ENCODE measurements around the gene PHF19.

The PHF19 gene

DNA sequence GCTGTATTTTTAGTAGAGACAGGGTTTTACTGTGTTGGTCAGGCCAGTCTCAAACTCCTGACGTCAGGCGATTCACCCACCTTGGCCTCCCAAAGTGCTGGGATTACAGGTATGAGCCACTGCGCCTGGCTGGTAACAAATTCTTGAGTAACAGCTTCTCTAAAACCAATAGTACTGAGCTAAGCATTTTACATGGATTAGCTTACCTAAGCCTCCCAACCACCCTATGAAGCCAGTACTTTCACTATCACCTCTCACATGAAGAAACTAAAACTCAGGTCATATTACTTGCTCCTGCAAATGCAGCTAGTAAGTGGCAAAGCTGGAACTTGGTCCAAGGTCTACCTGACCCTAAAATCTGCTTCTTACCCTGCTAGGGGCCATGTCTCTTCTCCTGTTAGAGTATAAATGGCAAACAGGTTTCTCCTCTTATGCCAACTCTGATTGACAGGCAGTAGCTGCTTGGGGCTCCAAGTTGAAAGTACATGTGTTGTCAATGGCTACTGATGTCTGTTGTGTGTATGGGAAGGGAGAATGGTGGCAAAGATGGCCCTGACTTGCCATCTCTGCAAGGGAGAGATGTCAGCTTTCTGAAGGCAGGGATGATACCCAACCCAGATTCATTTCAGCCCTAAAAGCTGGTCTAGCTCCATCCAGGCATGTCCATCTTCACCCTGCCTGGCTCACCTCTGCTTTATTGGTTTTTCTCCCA is 4.0 kb downstream of the PHF19 start:
- no peak for DNase-seq

DNA sequence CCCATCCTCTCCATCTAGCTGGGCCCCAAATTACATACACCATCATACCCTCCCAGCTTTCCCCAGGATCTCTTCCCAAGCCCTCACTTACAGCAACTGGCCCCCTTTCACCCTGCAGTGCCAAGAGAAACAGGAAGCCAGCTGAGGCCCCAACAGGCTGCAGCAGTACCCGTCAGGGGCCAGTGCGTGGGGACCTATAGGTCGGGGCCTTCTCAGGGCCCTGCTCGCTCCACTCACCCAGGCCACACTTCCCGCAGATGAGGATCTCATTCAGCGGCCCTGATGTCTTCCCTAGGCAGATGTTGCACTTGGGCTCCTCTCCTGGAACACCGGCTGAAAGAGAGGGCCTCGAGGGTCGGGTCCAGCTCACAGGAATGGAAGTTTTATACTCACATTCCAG is 6.8 kb downstream of the PHF19 start:
- no peak for DNase-seq

DNA sequence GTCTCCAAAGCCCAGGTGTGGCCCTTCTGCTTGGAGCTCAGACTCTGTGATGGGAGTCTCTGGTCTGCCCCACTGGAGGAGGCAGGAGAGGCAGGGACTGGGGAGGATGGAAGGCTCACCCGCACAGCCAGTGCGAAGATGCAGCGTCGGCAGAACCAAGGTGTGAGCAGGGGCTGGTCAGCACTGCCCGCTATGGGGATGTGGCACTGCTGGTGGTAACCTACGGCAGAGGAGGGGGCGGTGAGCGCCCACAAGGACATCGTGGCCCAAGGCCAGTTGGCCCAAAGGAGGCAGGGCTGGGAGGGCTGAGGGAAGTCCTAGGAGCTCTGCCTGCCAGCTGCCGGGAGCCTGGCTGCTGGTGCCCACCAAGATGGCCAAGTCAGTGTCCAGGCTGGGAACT is 7.3 kb downstream of the PHF19 start:
- no peak for DNase-seq

DNA sequence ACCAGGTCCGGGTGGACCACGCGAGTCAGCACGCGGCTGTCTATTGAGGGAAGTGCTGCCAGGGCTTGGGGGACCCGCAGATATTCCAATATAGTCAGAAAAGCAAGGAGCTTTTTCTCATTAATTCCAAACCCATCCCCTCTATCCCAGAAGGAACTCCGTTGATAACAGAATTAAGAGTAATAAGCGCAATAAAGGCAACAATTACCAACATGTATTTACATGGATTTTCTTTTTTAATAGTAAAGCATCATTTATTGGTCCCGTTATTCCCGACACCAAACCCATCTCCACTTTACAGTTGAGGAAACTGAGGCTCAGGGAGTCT is 7.7 kb downstream of the PHF19 start:
- no peak for DNase-seq

DNA sequence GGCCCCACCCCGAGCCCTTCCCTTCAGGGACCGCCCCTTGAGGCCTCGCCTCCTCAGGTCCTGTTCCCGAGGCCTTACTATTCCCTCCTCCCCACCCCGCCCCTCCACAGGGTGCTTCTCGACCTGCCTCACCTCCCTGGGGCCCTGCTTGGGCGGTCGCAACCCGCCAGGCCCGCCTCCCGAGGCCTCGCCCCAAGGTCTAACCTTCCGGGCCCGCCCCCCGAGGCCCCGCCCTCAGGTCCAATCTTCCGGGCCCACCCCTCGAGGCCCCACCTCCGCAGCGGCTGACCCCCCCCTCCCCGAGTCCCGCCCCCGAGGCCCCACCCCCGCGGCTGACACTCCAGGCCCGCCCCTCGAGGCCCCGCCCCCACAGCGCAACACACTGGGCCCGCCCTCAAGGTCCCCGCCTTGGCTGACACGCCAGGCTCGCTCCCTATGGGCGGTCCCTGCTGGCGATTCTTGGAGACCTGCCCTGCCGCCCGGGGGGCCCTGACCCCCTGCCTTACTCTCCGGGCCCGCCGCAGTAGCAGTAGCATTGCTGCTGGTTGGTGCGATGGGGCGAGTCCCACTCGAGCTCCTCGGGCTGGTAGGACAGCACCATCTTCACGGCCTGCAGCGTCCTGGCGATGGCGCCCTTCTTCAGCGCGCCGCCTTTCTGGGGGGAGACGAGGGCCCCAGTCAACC is 8.2 kb downstream of the PHF19 start:
- DNase-seq = peak; percentile 30

DNA sequence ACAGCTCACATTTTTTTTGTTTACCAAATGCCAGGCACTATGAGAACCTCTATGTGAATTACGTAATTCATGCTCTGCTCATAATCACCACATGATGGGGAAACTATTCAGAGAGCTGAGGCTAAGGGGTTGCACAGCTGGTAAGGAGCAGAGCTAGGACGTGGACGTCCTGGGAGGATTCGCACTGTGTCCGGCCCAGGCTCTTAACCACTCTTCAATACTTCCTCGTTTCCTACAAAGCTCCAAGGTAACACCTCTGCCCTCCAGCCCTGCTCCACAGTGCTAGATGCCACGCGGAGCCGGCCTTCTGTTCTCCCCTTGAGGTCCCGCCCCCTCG is 8.7 kb downstream of the PHF19 start:
- DNase-seq = no peak

DNA sequence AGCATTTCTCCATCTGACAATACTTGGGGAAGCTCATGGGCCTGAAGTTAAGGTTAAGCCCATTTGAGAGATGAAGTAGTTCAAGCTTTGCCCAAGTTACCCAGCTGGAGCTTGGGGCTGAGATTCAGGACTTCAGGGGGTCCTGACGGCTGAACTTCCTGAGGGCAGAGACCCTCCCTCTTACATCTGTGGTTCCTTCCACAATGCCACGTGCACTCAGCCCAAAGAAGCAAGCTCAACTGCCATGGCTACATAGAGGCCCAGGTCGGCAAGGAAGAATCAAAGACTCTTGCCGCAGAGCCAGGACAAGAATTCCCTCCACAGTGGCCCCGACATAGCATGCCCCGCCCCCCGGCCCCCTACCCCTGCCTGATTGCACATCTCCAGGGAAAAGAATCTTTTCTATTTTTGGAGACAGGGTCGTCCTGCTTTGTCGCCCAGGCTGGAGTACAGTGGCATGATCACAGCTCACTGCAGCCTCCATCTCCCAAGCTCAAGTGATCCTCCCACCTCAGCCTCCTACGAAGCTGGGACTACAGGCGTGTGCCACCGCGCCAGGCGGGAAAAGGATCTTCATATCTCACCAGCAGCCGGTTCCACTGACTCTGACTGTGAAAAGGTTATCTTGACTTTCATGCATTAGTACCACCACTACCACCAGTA is 9.2 kb downstream of the PHF19 start:
- DNase-seq = no peak

DNA sequence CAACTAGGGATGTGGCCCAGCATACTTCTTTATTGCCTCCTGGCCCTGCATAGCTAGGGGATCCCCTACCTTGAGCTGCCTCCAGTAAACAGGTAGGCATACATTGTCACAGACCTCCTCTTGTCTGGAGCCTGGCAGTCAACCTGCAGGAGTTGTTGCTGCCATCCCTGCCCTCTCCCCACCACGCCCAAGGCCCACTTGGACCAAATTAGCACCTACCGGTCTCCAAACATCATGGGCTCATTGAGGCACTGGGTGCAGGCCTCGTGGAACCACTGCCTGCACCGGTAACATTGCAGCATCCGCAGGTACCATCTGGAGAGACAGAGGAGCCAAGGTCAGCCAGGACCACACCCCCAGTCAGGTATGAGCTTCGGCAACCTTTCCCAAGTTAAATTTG is 10.3 kb downstream of the PHF19 start:
- no peak for DNase-seq

DNA sequence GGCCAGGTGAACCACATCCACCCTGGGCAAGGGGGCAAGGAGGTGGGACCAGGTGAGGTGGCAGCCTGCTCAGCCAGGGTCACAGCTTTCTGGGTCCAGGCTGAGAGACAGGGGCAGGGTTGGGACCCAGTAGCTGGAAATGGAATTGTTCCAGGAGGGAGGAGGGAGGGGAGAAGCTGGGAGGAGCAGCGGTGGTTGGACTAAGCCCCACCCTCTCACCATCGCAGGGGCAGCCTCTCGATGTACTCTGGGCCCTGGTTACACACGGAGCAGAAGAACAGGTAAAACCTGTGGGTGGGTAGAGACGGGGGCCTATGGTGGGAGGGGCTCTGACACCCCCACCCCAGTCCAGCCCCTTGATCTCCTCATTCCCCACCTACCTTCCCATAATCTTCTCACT is 11.2 kb downstream of the PHF19 start:
- DNase-seq = no peak

DNA sequence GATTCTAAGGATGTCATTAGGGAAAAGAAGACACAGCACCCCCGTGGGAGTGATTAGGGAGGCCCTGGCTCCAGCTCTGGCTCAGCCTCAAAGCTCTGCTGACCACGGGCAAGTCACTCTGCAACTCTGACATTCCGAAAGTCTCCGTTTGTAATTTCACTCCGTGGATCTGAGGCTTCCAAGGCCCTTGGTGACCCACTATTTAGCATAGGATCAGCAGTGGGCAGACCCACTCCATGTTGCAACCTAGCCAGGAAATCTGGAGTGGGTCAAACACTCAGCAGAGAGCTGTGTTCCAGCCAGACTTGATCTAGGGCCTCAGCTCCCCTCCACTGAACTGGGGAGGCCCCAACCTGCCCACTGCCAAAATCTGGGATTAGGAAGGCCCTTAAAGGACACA is 11.8 kb downstream of the PHF19 start:
- DNase-seq = no peak

DNA sequence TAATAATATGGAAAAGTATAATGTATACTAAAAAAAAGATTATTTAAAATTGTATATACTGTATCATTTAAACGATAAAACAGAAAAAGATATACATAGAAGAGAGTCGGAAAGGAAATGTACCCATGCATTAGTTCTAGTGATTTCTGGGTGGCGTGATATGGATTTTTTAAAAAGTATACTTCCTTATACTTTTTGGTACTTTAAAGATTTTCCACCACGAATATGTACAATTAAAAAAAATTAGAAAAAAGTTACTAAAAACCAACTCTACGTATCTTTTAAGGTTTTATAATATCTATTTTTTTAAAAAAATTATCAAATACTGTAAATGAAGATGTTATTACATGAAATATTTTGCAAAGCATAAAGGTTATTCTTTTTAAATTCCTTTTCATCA is 12.3 kb downstream of the PHF19 start:
- DNase-seq = no peak

DNA sequence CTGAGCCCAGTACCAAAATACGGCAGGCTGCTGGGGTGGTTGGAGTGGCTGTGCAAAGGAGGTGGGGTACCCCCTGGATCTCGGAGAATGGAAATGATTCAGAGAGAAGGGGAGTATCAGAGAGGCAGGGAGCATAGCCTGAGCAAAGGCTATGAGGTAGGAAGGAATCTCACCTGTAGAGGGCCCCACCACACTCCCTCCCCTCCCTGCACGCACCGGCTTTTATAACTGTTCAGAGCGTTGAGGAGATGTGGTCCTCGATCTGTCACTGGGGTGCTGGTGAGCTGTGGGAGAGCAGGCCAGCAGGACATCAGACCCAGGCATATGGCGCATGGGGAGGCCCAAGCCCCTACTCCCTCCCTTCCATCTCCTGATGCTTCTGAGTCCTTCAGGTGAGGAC is 13.2 kb downstream of the PHF19 start:
- no peak for DNase-seq

DNA sequence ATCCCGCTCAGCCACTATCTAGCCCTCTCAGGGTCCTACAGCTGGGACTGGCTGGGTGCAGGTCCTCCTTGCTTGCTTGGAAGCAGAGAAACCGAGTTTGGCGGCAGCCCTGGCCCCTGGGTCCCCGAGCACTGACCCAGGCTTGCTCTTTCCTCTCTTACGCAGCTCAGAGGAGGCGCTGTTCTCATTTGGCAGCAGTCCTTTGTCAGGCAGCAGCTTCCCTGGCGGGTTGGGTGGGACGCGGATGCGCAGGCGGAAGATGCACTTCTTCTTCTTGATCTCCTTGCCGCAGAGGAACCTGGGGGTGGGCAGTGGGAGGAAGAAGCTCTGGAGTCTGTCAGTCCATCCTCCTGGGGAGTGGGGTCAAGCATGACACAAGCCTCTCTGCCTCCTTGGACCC is 14.5 kb downstream of the PHF19 start:
- DNase-seq = no peak

DNA sequence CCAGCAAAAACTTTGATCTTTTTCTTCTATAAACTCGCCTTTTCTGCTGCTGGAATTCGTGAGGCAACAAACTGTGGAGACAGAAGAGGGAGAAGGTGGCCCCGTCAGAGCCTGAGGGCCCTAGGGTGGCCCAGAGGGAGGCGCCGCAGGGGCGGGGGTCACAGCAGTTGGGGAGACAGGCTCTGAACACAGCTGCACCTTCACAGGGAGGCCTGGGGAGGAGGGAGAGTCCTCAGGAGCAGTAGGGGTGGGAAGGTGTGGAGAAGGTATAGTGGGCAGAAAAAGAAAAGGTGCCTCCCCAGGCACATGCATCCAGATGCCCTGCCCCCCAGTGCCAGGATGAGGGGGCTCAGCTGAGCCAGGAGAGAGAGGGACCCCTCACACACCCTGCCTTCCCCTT is 15.1 kb downstream of the PHF19 start:
- DNase-seq = no peak

DNA sequence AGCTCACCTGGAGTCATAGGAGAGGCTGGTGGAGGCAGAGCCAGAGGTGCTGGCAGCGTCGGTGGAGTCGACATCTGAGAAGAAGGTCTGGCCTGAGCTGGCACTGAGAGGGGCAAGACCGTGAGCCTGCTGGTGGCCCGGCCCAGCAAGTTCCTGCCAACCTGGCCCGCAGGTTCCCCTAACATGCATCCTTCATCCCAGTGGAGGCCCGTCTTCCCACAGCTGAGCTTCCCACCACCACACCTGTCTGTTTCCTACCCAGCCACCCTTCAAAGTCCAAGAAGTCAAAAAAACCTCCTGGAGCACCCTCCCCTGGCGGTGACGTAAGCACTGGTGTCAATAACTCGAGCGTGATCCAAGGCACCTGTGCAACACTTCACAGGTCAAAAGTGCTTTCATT is 16.9 kb downstream of the PHF19 start:
- no peak for DNase-seq

DNA sequence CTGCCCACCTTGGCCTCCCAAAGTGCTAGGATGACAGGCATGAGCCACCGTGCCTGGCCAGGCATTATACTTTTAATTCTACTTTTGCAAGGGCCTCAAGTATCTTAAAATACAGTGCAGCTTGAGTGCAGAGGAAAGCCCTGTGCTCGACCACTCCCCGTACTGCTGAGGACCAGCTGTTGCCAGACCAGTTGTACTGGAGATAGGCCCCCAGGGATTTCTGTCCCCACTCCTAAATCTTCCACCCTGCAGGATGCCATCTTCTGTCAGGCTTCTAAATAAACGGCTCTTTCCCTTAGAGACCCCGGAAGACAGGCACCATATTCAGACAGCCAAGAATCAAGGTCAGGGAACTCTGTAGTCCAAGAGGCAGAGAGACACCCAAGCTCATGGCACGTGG is 17.6 kb downstream of the PHF19 start:
- DNase-seq = no peak

DNA sequence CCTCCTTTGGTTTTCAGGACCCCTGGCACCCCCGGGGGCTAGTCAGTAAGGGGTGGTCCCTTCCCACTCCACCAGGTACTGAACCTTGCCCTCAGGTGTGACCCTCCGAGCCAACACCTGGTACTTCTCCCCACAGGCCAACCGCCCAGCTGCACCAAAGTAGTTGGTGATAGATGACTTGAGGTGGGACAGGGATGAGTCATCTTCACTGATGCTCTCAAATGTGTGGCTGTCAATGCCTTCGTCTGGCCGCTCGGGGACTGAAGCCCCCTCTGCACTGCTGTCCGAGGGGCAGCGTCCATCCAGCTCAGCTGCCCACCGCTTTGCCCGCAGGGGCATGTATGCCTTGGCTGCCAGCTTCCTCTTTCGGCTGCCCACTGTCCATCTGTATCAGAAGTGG is 19.1 kb downstream of the PHF19 start:
- no peak for DNase-seq

DNA sequence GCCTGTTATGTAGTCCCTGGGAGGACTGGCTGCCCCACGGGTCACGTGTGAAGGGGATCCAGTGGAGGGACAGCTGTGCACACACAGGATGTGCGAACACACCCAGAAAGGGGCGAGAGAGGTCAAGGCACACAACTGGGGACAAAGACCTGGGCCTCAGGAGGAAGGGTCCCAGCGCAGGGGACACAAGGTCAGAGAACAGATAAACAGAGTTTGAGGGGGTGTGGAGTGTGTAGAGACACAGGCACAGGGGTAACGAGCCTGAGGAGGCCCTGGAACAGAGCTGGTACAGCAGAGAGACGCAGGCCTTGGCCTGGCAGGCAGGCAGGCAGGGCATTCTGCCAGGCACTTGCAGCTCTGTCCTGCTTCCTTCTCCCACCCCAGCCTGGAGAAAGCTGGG is 19.5 kb downstream of the PHF19 start:
- DNase-seq = no peak

DNA sequence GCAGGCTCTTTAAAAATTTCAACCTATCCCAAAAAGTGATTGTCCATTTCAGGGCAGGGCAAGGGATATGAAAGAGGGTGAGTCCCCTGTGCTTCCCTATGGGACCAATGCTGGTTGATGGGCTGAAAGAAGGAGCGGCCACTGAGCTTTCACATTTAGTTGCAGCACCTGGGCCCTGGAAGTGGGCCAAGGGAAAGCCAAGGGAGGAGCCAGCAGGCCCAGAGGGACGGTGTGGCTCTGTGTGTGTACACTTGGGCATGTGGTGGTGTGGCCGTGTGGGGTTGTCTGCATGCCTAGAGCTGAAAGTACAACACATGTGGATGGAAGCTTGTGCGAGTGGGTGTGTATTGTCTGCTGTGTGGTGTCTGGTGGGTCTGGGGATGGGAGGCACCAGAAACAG is 20.3 kb downstream of the PHF19 start:
- no peak for DNase-seq

DNA sequence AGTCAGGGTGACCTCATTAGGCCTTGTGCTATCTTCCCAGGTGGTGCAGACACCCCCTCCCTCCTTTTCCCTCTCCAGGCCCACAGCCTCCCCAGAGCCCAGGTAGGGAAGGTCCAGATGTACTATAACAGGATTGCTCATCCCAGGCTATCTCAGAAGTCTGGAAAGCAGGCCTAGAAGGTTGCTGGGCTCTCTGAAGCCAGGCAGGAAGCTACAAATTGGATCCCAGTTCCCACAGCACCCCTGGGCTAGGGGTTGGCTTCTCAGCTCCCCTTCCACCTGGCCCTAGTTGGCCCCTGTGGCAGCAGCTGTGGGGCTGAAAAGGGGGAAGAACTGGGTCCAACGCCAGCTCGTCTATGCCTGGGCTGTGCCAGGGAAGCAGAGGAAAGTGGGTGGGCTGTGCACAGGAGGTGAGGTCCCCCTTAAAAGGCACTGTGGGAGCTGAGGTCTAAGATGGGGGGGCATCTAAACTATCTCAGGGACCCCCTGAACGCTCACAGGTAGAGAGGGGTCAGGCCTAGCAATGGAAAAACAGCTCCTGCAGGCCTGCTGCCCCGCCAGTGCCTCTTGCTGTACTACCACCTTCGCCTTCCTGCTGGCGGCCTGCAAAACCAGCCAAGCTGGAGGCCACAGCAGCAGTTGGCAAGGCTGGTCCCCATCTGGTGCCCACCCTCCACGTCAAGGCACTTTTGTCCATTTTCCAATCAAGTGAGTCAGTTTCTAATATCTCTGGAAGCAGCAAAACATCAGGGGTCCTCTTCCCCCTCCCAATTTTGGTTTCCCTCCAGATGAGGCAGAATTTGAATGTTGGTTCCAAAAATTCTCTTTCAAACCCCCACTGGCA is 20.9 kb downstream of the PHF19 start:
- no peak for DNase-seq

DNA sequence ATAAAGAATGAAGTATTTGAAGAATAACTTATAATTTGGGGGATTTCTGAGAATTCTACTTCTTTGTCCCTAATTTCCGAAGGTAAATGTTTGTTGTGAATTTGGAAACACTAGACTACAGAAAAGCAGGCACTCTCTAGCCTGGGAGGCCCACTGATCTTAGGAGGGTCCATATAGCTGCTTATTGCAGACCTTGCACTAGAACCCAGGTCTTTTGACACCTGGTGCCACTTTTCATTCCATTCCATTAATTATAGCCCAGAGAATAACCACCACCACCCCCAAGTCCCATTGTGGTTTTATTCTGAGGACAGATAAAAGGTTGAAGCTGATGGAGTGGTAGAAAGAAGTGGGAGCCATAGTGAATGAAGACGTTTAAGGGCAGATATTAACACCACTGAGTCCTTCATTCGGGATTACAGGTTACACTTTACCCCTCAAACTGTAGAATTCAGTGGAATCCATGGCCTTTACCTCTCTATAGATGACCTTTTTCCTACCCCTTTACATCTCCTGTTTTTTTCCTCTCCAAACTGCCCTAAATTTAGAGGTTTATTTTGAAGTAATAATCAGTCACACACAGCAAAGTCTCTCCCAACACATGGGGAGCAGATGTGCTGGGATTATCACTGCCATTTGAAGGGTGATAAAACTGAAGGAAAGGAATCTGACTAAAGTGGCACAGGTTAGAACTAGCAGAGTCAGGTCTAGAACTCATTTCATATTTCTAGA is 22.2 kb downstream of the PHF19 start:
- no peak for DNase-seq

DNA sequence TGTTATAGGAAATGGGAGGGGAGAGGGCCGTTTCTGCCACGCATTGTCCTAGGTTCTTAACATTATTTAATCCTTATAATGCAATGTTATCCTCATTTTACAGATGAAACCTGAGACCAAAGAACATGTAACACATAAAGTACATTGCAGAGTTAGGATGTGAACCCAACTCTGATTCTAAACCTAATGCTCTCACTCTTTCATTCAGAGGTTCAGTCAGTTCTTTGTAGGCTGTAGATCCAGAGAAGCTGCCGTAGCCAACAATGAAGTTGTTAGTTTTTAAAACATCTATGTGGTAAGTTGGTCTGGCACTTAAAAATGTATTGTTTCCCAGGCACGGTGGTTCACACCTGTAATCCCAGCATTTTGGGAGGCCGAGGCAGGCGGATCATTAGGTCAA is 23.8 kb downstream of the PHF19 start:
- DNase-seq = no peak

Data from cortex of kidney (tissue), 1 donor.